ENCODE data around the gene KRTAP1-1.

GRCh38 chr17:41019415-41019814 lies 21.8 kb downstream of the KRTAP1-1 start:
- no peak for TF ChIP-seq CTCF (conservative IDR thresholded peaks at IDR 0.05; ENCODE audit: low read depth in 2 of 2)
- TF ChIP-seq JUNB (IDR thresholded peaks at IDR 0.05; ENCODE audit: unreplicated experiment), result no peak
- no peak for TF ChIP-seq REST (IDR thresholded peaks at IDR 0.05; ENCODE audit: unreplicated experiment)

All from GM23338 (cell line).